CD14-positive monocyte (primary cell): Measurements from ENCODE around the gene SEC14L1. TPM values are rescaled to one million over a fixed set of nuclear protein-coding genes. Genes with fewer than 3 reads are reported as not detected.

ENCODE experiments used
- DNase-seq, 3 donors: peaks; one replicate each; pipeline ENCODE4 v3.0.0-alpha.2; 2011 to 2022
- H2AFZ ChIP-seq: 2 replicates; pipeline ENCODE4 v1.6.0; 2012; ENCODE audit warnings: mild to moderate bottlenecking, low read depth, low read length, inconsistent platforms; ENCODE audit not compliant: insufficient read depth, poor library complexity, severe bottlenecking
- H3K27ac ChIP-seq, 2 donors: 1 replicate in 1 of 2; 2 replicates in 1 of 2; pipeline ENCODE4 v1.5.1; 2012 to 2013; ENCODE audit warnings: low read length in 2 of 2, control low read depth in 1 of 2, inconsistent platforms in 1 of 2, low read depth in 1 of 2, mild to moderate bottlenecking in 1 of 2
- H3K27me3 ChIP-seq, 2 donors: one replicate each; pipeline versions ENCODE4 v1.6.0 to v1.6.1; 2011 to 2013; ENCODE audit warnings: low read length in 2 of 2; ENCODE audit not compliant: control insufficient read depth in 2 of 2, insufficient read depth in 2 of 2
- H3K36me3 ChIP-seq, 2 donors: replicated peaks in 1 of 2; 1 replicate in 1 of 2; 2 replicates in 1 of 2; pipeline versions ENCODE4 v1.5.1 to v1.6.1; 2012 to 2013; ENCODE audit warnings: low read length in 2 of 2, control low read depth in 1 of 2, inconsistent platforms in 1 of 2, mild to moderate bottlenecking in 1 of 2; ENCODE audit not compliant: insufficient read depth in 2 of 2, control insufficient read depth in 1 of 2
- H3K4me1 ChIP-seq, 2 donors: 1 replicate in 1 of 2; 2 replicates in 1 of 2; pipeline versions ENCODE4 v1.5.1 to v1.6.1; 2012 to 2013; ENCODE audit warnings: low read length in 2 of 2, control low read depth in 1 of 2, inconsistent platforms in 1 of 2, mild to moderate bottlenecking in 1 of 2, moderate library complexity in 1 of 2; ENCODE audit not compliant: insufficient read depth in 2 of 2, control insufficient read depth in 1 of 2
- H3K4me2 ChIP-seq: replicated peaks from 2 replicates; pipeline ENCODE3; 2012; ENCODE audit warnings: low read length, moderate library complexity, mild to moderate bottlenecking; ENCODE audit not compliant: poor library complexity, severe bottlenecking; ENCODE audit errors: extremely low read depth
- H3K4me3 ChIP-seq, 3 experiments: fragments of 200-600 bp in 1 of 3; sonication (generic) in 1 of 3; replicated peaks in 1 of 3; 1 replicate in 2 of 3; 2 replicates in 1 of 3; pipeline ENCODE4 v1.5.1; 2011 to 2013; ENCODE audit warnings: low read length in 3 of 3, mild to moderate bottlenecking in 3 of 3, control low read depth in 2 of 3, low read depth in 2 of 3, inconsistent platforms in 1 of 3, moderate library complexity in 1 of 3
- H3K79me2 ChIP-seq: 2 replicates; pipeline ENCODE4 v1.6.0; 2012; ENCODE audit warnings: mild to moderate bottlenecking, control low read depth, inconsistent platforms, low read length, moderate library complexity; ENCODE audit not compliant: insufficient read depth
- H3K9ac ChIP-seq: 2 replicates; pipeline ENCODE4 v1.6.0; 2017; ENCODE audit warnings: low read length, mild to moderate bottlenecking; ENCODE audit not compliant: insufficient read depth, poor library complexity, severe bottlenecking
- H3K9me3 ChIP-seq, 2 donors: replicated peaks in 1 of 2; 1 replicate in 1 of 2; 2 replicates in 1 of 2; pipeline versions ENCODE4 v1.5.1 to v1.6.1; 2012 to 2013; ENCODE audit warnings: low read length in 2 of 2, control low read depth in 1 of 2; ENCODE audit not compliant: control insufficient read depth in 1 of 2, insufficient read depth in 1 of 2
- H4K20me1 ChIP-seq: 2 replicates; pipeline ENCODE4 v1.6.0; 2012; ENCODE audit warnings: mild to moderate bottlenecking, low read length, control low read depth, moderate library complexity; ENCODE audit not compliant: insufficient read depth
- H3K27ac Mint-ChIP-seq, 7 donors: one replicate each; pipeline ENCODE4 v1.8.0; 2020; ENCODE audit warnings: mild to moderate bottlenecking in 7 of 7, mixed read lengths in 7 of 7, moderate library complexity in 6 of 7, inconsistent platforms in 2 of 7
- H3K27me3 Mint-ChIP-seq, 3 donors: one replicate each; pipeline ENCODE4 v1.8.0; 2021 to 2022; ENCODE audit warnings: low read depth in 3 of 3, mild to moderate bottlenecking in 3 of 3, mixed read lengths in 3 of 3, moderate library complexity in 3 of 3, inconsistent platforms in 1 of 3
- H3K36me3 Mint-ChIP-seq, 2 donors: one replicate each; pipeline ENCODE4 v1.8.0; 2020; ENCODE audit warnings: mixed read lengths in 2 of 2, inconsistent platforms in 1 of 2, mild to moderate bottlenecking in 1 of 2
- H3K4me1 Mint-ChIP-seq: one replicate; pipeline ENCODE4 v1.8.0; 2020; ENCODE audit warnings: mild to moderate bottlenecking, mixed read lengths
- H3K4me3 Mint-ChIP-seq, 2 donors: one replicate each; pipeline ENCODE4 v1.8.0; 2020; ENCODE audit warnings: mild to moderate bottlenecking in 2 of 2, mixed read lengths in 2 of 2, moderate library complexity in 1 of 2
- H3K9me3 Mint-ChIP-seq, 7 donors: one replicate each; pipeline ENCODE4 v1.8.0; 2020 to 2022; ENCODE audit warnings: mixed read lengths in 7 of 7, mild to moderate bottlenecking in 6 of 7, moderate library complexity in 6 of 7, inconsistent platforms in 2 of 7
- CTCF ChIP-seq: fragments of 200-600 bp; IDR thresholded peaks from one replicate; pipeline ENCODE4 v1.8.0; 2022; ENCODE audit warnings: antibody characterized with exemption, mild to moderate bottlenecking
- WGBS: methylation state at CpG from one replicate; pipeline ENCODE4 v1.1.5; 2013; ENCODE audit warnings: missing lambda C conversion rate; ENCODE audit not compliant: insufficient coverage; 5-methylcytosine and 5-hydroxymethylcytosine counted together
- intact Hi-C, 2 donors: fragments of 100-400 bp; cut with micrococcal nuclease; formaldehyde crosslinking; loops; one replicate each; pipeline versions ENCODE4 v1.15.0 to v1.15.1; 2023
- polyA plus RNA-seq, 3 donors: library from polyadenylated mRNA; depleted of rRNA in 1 of 3; unstranded in 2 of 3; stranded (reverse) in 1 of 3; fragments of 300-500 nt in 2 of 3; fragments of >200 nt in 1 of 3; fragmentation: Illumina TruSeq in 2 of 3; gene quantifications; 1 replicate in 2 of 3; 2 replicates in 1 of 3; pipeline ENCODE4 v1.2.3, GENCODE V29; 2012 to 2021

The SEC14L1 gene
- polyA plus RNA-seq, 3 donors: 34.1 to 76.4 (median 43.2) TPM

- Mint-ChIP-seq H3K36me3 (peaks cover 0 to 7% of the 10 kb centered on the region in 2 donors), H3K4me1 (peaks cover 45% of the 10 kb centered on the region), H3K27ac (no peak overlapping the region), H3K27me3 (peaks cover 0 to 4% (median 3%) of the 10 kb centered on the region in 3 donors), H3K4me3 (no peak overlapping the region), H3K9me3 (peaks cover 0 to 7% (median 0%) of the 10 kb centered on the region in 7 donors)
- H3K79me2 ChIP-seq: no peaks in the 10 kb centered on the region
- no peaks in the 10 kb centered on the region for H3K27me3 ChIP-seq
- H2AFZ ChIP-seq: no peak overlapping the region
- no peak for TF ChIP-seq CTCF
- no peak overlapping the region for H3K4me3 ChIP-seq
- WGBS: 97% methylated on average over 3 of the region's 7 CpGs
- intact Hi-C loops: no loop called here
- H3K36me3 ChIP-seq: no peaks in the 10 kb centered on the region
- H3K9me3 ChIP-seq: no peaks in the 10 kb centered on the region
- no peak for DNase-seq
- no peak overlapping the region for H3K4me2 ChIP-seq
- H3K4me1 ChIP-seq: peaks cover 32 to 38% of the 10 kb centered on the region in 2 donors
- no peak overlapping the region for H3K27ac ChIP-seq
- no peak overlapping the region for H3K9ac ChIP-seq
- H4K20me1 ChIP-seq: no peaks in the 10 kb centered on the region
Observed at GRCh38 chr17:77126519-77126918, 14.2 kb upstream of the SEC14L1 start.

GRCh38 chr17:77127735-77128361 is 12.9 kb upstream of the SEC14L1 start:
- TF ChIP-seq CTCF: no peak
- H2AFZ ChIP-seq: peak overlapping the region; percentile 86

More at GRCh38 chr17:77127735-77128361, 12.9 kb upstream of the SEC14L1 start:
- intact Hi-C loops: no loop called here
- Histone ChIP-seq H3K9me3 (no peaks in the 10 kb centered on the region), H3K4me1 (peaks cover 32 to 38% of the 10 kb centered on the region in 2 donors), H3K9ac (peak overlapping the region; percentile 63), H3K27ac (peak overlapping the region; percentile 89 to 90), H4K20me1 (no peaks in the 10 kb centered on the region), H3K79me2 (no peaks in the 10 kb centered on the region), H3K36me3 (no peaks in the 10 kb centered on the region), H3K27me3 (no peaks in the 10 kb centered on the region), H3K4me2 (peak overlapping the region; percentile 74), H3K4me3 (peak overlapping the region; percentile 31 to 74 (median 44))
- Mint-ChIP-seq H3K4me3 (peak overlapping the region; percentile 85 to 95), H3K9me3 (peaks cover 0 to 7% (median 0%) of the 10 kb centered on the region in 7 donors), H3K4me1 (peaks cover 46% of the 10 kb centered on the region), H3K27ac (peak overlapping the region; percentile 94 to 97 (median 96)), H3K27me3 (peaks cover 0 to 2% (median 1%) of the 10 kb centered on the region in 3 donors), H3K36me3 (peaks cover 0 to 5% of the 10 kb centered on the region in 2 donors)
- WGBS: 10% methylated on average over 15 of the region's 18 CpGs
- DNase-seq: peak; percentile 57 to 67 (median 62)
